ENCODE data around the gene VANGL2. TPM values are rescaled to one million over a fixed set of nuclear protein-coding genes. Genes with fewer than 3 reads are reported as not detected.
A peak's percentile ranks its signal among the peaks of the same experiment; 100 is the strongest.
"Not testable (repeated sequence)": the region's sequence is repeated elsewhere in the genome, so short reads cannot be mapped to it uniquely, and the experiment has no call there.

VANGL2 gene
- total RNA-seq, 2 donors from 2014 or later, result not detected

GRCh38 chr1:160375788-160376524 lies 24.4 kb upstream of the VANGL2 start:
- peak overlapping the region; percentile 56 for H3K4me3 Mint-ChIP-seq
- no peak for DNase-seq
- peaks cover 17% of the 10 kb centered on the region for H3K4me1 Mint-ChIP-seq
- peaks cover 10% of the 10 kb centered on the region for H3K27me3 Mint-ChIP-seq
- ATAC-seq, result peak; percentile 28
- no peaks in the 10 kb centered on the region for H3K36me3 Mint-ChIP-seq (ENCODE audit: low read depth)
- H3K27ac Mint-ChIP-seq, result no peak overlapping the region
- H3K9me3 ChIP-seq (ENCODE audit: control insufficient read depth, low read length, poor library complexity, severe bottlenecking), result no peaks in the 10 kb centered on the region

- DNase-seq (no peak), ATAC-seq (peak; percentile 74)
- H3K4me1 Mint-ChIP-seq, result peaks cover 17% of the 10 kb centered on the region
- H3K27ac Mint-ChIP-seq, result no peak overlapping the region
- H3K27me3 Mint-ChIP-seq, result peaks cover 10% of the 10 kb centered on the region
- no peaks in the 10 kb centered on the region for H3K9me3 ChIP-seq (ENCODE audit: control insufficient read depth, low read length, poor library complexity, severe bottlenecking)
- H3K4me3 Mint-ChIP-seq, result peak overlapping the region; percentile 56
- no peaks in the 10 kb centered on the region for H3K36me3 Mint-ChIP-seq (ENCODE audit: low read depth)
Measured at GRCh38 chr1:160376525-160377131, 23.7 kb upstream of the VANGL2 start.

GRCh38 chr1:160377585-160378206 lies 22.7 kb upstream of the VANGL2 start:
- H3K36me3 Mint-ChIP-seq (ENCODE audit: low read depth), result no peaks in the 10 kb centered on the region
- DNase-seq (no peak), ATAC-seq (no peak)
- peaks cover 17% of the 10 kb centered on the region for H3K4me1 Mint-ChIP-seq
- H3K27ac Mint-ChIP-seq, result no peak overlapping the region
- no peak overlapping the region for H3K4me3 Mint-ChIP-seq
- no peaks in the 10 kb centered on the region for H3K9me3 ChIP-seq (ENCODE audit: control insufficient read depth, low read length, poor library complexity, severe bottlenecking)
- H3K27me3 Mint-ChIP-seq, result peaks cover 10% of the 10 kb centered on the region

GRCh38 chr1:160384812-160385211 lies 15.6 kb upstream of the VANGL2 start:
- not testable (repeated sequence) for H3K9me3 ChIP-seq (ENCODE audit: control insufficient read depth, low read length, poor library complexity, severe bottlenecking); H3K27me3 Mint-ChIP-seq; DNase-seq; H3K36me3 Mint-ChIP-seq (ENCODE audit: low read depth); H3K4me3 Mint-ChIP-seq; ATAC-seq; H3K27ac Mint-ChIP-seq; H3K4me1 Mint-ChIP-seq

GRCh38 chr1:160388406-160388805 lies 12.0 kb upstream of the VANGL2 start:
- H3K27ac Mint-ChIP-seq; H3K4me3 Mint-ChIP-seq; H3K36me3 Mint-ChIP-seq (ENCODE audit: low read depth); ATAC-seq; H3K9me3 ChIP-seq (ENCODE audit: control insufficient read depth, low read length, poor library complexity, severe bottlenecking); H3K4me1 Mint-ChIP-seq; DNase-seq: not testable (repeated sequence)
- peaks cover 21% of the 10 kb centered on the region for H3K27me3 Mint-ChIP-seq

- H3K9me3 ChIP-seq (ENCODE audit: control insufficient read depth, low read length, poor library complexity, severe bottlenecking), result no peaks in the 10 kb centered on the region
- Mint-ChIP-seq H3K27ac (no peak overlapping the region), H3K36me3 (ENCODE audit: low read depth) (peaks cover 3% of the 10 kb centered on the region), H3K27me3 (peaks cover 52% of the 10 kb centered on the region), H3K4me3 (no peak overlapping the region), H3K4me1 (peaks cover 6% of the 10 kb centered on the region)
- no peak for ATAC-seq
- no peak for DNase-seq
Measured at GRCh38 chr1:160394673-160395072, 5.7 kb upstream of the VANGL2 start.

GRCh38 chr1:160397651-160398050 lies 2.7 kb upstream of the VANGL2 start:
- Mint-ChIP-seq H3K27me3 (peaks cover 55% of the 10 kb centered on the region), H3K4me3 (no peak overlapping the region), H3K27ac (no peak overlapping the region), H3K36me3 (ENCODE audit: low read depth) (peaks cover 13% of the 10 kb centered on the region), H3K4me1 (peaks cover 20% of the 10 kb centered on the region)
- no peak for DNase-seq
- no peaks in the 10 kb centered on the region for H3K9me3 ChIP-seq (ENCODE audit: control insufficient read depth, low read length, poor library complexity, severe bottlenecking)
- ATAC-seq, result no peak

- Mint-ChIP-seq H3K27me3 (peaks cover 53% of the 10 kb centered on the region), H3K27ac (no peak overlapping the region), H3K4me3 (peak overlapping the region; percentile 56), H3K36me3 (ENCODE audit: low read depth) (peaks cover 13% of the 10 kb centered on the region), H3K4me1 (peaks cover 23% of the 10 kb centered on the region)
- H3K9me3 ChIP-seq (ENCODE audit: control insufficient read depth, low read length, poor library complexity, severe bottlenecking), result no peaks in the 10 kb centered on the region
- ATAC-seq (no peak), DNase-seq (no peak)
Measured at GRCh38 chr1:160398823-160399222, 1.5 kb upstream of the VANGL2 start.

- no peak overlapping the region for H3K27ac Mint-ChIP-seq
- H3K27me3 Mint-ChIP-seq, result peaks cover 48% of the 10 kb centered on the region
- no peak for DNase-seq
- no peak for ATAC-seq
- peaks cover 23% of the 10 kb centered on the region for H3K4me1 Mint-ChIP-seq
- H3K4me3 Mint-ChIP-seq, result peak overlapping the region; percentile 68
- no peaks in the 10 kb centered on the region for H3K9me3 ChIP-seq (ENCODE audit: control insufficient read depth, low read length, poor library complexity, severe bottlenecking)
- H3K36me3 Mint-ChIP-seq (ENCODE audit: low read depth), result peaks cover 13% of the 10 kb centered on the region
Measured at GRCh38 chr1:160399544-160400222, 681 bp upstream of the VANGL2 start.

GRCh38 chr1:160400646-160401486 lies 502 bp downstream of the VANGL2 start:
- peaks cover 23% of the 10 kb centered on the region for H3K4me1 Mint-ChIP-seq
- no peak overlapping the region for H3K27ac Mint-ChIP-seq
- H3K27me3 Mint-ChIP-seq, result peaks cover 37% of the 10 kb centered on the region
- ATAC-seq (peak; percentile 36), DNase-seq (no peak)
- H3K4me3 Mint-ChIP-seq, result peak overlapping the region; percentile 86
- H3K9me3 ChIP-seq (ENCODE audit: control insufficient read depth, low read length, poor library complexity, severe bottlenecking), result no peaks in the 10 kb centered on the region
- H3K36me3 Mint-ChIP-seq (ENCODE audit: low read depth), result peaks cover 13% of the 10 kb centered on the region

GRCh38 chr1:160401487-160401805 lies 1.1 kb downstream of the VANGL2 start:
- peaks cover 37% of the 10 kb centered on the region for H3K27me3 Mint-ChIP-seq
- ATAC-seq (no peak), DNase-seq (no peak)
- H3K27ac Mint-ChIP-seq, result no peak overlapping the region
- H3K36me3 Mint-ChIP-seq (ENCODE audit: low read depth), result peaks cover 12% of the 10 kb centered on the region
- H3K4me3 Mint-ChIP-seq, result peak overlapping the region; percentile 86
- H3K9me3 ChIP-seq (ENCODE audit: control insufficient read depth, low read length, poor library complexity, severe bottlenecking), result no peaks in the 10 kb centered on the region
- H3K4me1 Mint-ChIP-seq, result peaks cover 23% of the 10 kb centered on the region

- DNase-seq (no peak), ATAC-seq (no peak)
- Mint-ChIP-seq H3K4me3 (peak overlapping the region; percentile 86), H3K27ac (no peak overlapping the region), H3K36me3 (ENCODE audit: low read depth) (peaks cover 11% of the 10 kb centered on the region), H3K27me3 (peaks cover 37% of the 10 kb centered on the region), H3K4me1 (peaks cover 20% of the 10 kb centered on the region)
- no peaks in the 10 kb centered on the region for H3K9me3 ChIP-seq (ENCODE audit: control insufficient read depth, low read length, poor library complexity, severe bottlenecking)
Measured at GRCh38 chr1:160402001-160402795, 1.8 kb downstream of the VANGL2 start.
